ENCODE results near the gene ADGRB2.

ADGRB2 gene, protein sequence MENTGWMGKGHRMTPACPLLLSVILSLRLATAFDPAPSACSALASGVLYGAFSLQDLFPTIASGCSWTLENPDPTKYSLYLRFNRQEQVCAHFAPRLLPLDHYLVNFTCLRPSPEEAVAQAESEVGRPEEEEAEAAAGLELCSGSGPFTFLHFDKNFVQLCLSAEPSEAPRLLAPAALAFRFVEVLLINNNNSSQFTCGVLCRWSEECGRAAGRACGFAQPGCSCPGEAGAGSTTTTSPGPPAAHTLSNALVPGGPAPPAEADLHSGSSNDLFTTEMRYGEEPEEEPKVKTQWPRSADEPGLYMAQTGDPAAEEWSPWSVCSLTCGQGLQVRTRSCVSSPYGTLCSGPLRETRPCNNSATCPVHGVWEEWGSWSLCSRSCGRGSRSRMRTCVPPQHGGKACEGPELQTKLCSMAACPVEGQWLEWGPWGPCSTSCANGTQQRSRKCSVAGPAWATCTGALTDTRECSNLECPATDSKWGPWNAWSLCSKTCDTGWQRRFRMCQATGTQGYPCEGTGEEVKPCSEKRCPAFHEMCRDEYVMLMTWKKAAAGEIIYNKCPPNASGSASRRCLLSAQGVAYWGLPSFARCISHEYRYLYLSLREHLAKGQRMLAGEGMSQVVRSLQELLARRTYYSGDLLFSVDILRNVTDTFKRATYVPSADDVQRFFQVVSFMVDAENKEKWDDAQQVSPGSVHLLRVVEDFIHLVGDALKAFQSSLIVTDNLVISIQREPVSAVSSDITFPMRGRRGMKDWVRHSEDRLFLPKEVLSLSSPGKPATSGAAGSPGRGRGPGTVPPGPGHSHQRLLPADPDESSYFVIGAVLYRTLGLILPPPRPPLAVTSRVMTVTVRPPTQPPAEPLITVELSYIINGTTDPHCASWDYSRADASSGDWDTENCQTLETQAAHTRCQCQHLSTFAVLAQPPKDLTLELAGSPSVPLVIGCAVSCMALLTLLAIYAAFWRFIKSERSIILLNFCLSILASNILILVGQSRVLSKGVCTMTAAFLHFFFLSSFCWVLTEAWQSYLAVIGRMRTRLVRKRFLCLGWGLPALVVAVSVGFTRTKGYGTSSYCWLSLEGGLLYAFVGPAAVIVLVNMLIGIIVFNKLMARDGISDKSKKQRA (N-terminal part only)

DNA sequence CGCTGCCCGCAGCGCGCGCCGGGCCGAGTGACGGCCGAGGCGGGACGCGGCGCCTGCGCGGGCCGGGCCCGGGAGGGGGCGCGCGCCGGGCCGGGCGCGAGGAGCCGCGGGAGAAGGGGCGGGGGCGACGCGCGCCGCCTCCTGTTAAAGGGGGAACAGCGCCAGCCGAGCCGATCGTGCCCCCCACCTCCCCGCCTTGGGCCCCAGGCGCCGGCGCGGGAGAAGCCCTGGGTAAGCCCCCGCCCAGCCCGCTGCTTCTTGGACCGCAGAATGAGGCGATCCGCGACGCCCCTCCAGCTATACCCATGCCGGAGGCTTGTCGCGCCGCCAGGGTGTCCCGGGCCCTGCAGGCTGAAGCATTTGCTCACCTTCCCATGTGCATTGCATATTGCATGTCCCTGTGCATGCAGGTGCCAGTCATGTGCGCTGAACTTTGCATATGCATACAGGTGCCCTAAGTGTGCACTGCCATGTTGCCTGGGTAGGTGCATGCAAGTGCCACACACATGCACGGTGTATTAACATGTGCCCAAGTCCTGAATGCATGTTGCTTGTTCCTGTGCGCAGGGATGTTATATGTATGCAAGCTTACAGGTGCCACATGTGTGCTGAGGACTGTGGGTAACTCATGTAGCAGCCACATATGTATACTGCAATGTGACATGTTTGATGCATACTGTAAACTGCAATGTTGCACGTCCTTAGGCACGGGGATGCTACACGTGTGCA is at the start of gene ADGRB2:
Gene ADGRB2 (minus strand): TSS at position 29 of the 729 bp plus-strand sequence. CDS start 7,119 bp downstream, outside the sequence.
- peak within 1 kb of the TSS; percentile 70 for H3K4me3 ChIP-seq (ENCODE audit: low read depth, low read length)
- TF ChIP-seq, protein P1, sequence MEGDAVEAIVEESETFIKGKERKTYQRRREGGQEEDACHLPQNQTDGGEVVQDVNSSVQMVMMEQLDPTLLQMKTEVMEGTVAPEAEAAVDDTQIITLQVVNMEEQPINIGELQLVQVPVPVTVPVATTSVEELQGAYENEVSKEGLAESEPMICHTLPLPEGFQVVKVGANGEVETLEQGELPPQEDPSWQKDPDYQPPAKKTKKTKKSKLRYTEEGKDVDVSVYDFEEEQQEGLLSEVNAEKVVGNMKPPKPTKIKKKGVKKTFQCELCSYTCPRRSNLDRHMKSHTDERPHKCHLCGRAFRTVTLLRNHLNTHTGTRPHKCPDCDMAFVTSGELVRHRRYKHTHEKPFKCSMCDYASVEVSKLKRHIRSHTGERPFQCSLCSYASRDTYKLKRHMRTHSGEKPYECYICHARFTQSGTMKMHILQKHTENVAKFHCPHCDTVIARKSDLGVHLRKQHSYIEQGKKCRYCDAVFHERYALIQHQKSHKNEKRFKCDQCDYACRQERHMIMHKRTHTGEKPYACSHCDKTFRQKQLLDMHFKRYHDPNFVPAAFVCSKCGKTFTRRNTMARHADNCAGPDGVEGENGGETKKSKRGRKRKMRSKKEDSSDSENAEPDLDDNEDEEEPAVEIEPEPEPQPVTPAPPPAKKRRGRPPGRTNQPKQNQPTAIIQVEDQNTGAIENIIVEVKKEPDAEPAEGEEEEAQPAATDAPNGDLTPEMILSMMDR (IDR thresholded peaks at IDR 0.05; ENCODE audit: insufficient read depth, low read length, missing control alignments) = no peak
- POLR2A ChIA-PET = interaction anchor here (0.7 kb wide), 1 partner anchor 71 kb away, joined by 3 read pairs; no protein-coding TSS in a partner anchor
- DNase-seq (ENCODE audit: low read depth, low spot score) = no peak
- CTCF ChIA-PET = interaction anchor here (0.8 to 3.1 kb wide), 9 partner anchors 10 to 200 kb away, joined by 3 to 21 read pairs (median 6); no protein-coding TSS in a partner anchor

DNA sequence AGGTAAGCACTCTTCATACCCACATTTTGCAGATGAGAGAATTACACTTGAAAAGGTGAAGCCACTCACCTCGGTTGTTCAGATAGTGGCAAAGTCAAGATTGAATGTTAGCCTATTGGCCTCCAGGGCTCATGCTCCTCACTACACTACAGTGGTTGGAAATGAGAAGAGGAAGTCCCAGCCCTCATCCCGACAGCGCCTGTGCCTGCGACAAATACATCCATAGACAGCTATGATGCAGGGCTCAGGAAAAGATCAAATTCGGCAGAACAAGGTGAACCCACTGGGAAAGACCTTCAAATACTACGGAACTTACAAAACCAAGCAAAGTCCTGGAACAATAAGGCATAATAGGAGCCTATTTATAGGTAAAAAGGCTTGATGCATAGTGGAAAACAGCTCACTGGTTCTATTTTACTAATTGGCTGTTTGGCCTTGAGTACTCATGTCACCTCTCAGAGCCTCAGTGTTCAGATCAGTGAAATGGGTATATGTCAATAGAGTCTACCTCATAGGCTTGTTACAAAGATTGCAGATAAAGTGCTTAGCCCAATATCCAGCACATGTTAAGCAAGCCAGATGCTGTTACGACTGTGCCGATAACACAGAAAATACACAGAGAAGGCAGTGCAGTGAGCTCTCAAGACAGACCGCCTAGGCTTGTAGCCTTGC is 48.2 kb upstream of the ADGRB2 start:
- H3K4me3 ChIP-seq (ENCODE audit: low read depth, low read length) = no peak overlapping the region
- POLR2A ChIA-PET = no interaction called here
- CTCF ChIA-PET = interaction anchor here (1.0 to 6.4 kb wide), 3 partner anchors 11 to 151 kb away, joined by 3 to 89 read pairs (median 11); no protein-coding TSS in a partner anchor
- TF ChIP-seq, protein P1 (IDR thresholded peaks at IDR 0.05; ENCODE audit: insufficient read depth, low read length, missing control alignments) = no peak
- no peak for DNase-seq (ENCODE audit: low read depth, low spot score)

DNA sequence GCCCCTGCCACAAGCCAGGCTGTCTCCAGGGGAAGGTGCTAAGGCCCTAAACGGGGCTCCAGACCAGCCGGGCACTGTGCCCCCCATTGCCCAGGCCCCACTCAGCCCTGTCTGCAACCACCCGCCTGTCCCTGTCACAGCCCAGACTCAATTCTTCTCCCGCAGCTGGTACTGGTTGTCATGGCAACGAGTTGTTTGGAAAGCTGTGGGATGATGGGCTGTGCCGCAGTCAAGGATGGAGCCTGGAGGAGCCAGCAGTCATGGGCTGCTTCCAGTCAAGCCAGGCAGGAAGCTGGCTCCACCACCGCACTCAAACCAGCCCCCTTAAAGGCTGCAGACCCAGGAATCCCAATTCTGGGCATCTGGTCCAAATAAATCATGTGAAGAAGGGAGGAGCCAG is 47.5 kb upstream of the ADGRB2 start:
- H3K4me3 ChIP-seq (ENCODE audit: low read depth, low read length) = no peak overlapping the region
- no peak for DNase-seq (ENCODE audit: low read depth, low spot score)
- ChIA-PET POLR2A (no interaction called here), CTCF (interaction anchor here (1.3 to 3.1 kb wide), 4 partner anchors 12 to 152 kb away, joined by 3 to 11 read pairs (median 7); partner anchors contain the start of gene PTP4A2)
- TF ChIP-seq, protein P1 (IDR thresholded peaks at IDR 0.05; ENCODE audit: insufficient read depth, low read length, missing control alignments) = no peak

DNA sequence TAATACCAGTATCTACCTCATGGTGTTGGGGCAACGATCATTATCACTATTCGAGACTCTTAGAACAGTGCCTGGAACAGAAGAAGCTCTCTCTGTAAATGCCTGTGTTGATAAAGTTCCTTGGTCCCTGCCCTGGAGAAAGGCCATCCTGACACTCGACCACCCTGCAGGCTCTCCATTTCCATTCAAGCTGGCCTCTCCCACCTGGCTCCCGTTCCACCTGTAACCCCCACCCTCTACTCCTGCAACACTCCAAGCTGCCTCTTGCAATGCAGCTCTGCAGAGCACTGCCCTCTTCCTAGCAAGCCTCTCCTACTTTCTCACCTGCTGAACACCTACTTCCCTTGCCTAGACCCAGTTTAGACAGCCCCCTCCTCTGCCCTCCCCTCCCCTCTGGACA is 45.6 kb upstream of the ADGRB2 start:
- TF ChIP-seq, protein P1 (IDR thresholded peaks at IDR 0.05; ENCODE audit: insufficient read depth, low read length, missing control alignments) = no peak
- no peak overlapping the region for H3K4me3 ChIP-seq (ENCODE audit: low read depth, low read length)
- no peak for DNase-seq (ENCODE audit: low read depth, low spot score)
- CTCF ChIA-PET = interaction anchor here (0.6 to 3.1 kb wide), 3 partner anchors 10 to 154 kb away, joined by 3 to 11 read pairs (median 9); no protein-coding TSS in a partner anchor
- POLR2A ChIA-PET = no interaction called here

DNA sequence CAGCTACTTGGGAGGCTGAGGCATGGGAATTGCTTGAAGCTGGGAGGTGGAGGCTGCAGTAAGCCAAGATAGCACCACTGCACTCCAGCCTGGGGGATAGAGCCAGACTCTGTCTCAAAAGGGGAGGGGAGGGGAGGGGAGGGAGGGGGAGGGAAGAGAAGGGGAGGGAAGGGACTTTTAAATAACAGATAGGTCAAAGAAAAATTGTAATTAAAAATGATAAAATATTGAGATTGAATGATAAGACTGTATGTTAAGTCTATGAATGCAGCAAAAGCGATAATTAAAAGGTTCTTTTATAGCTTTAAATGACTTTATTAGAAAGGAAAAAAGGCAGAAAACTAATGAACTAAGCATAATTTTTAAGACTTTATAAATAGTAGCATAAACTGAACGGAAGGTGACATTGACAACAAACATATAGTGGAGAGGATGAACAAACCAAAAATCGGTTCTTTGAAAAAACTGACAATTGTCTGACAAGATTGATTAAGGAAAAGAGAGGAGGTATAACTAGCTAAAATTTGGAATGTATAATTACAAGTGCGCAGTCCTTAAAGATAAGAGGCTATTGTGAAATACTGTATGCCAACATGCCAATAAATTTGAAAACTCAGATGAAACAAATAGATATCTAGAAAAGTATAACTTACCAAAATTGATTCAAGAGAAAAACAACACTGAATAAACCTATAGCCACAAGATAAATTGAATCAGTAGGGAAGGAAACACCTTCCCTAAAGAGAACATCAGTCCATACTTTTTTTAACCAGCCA is 43.3 kb upstream of the ADGRB2 start:
- CTCF ChIA-PET = interaction anchor here (1.4 kb wide), 2 partner anchors 9 to 157 kb away, joined by 5 to 8 read pairs; partner anchors contain the start of gene SPOCD1
- POLR2A ChIA-PET = no interaction called here
- no peak for DNase-seq (ENCODE audit: low read depth, low spot score)
- no peak overlapping the region for H3K4me3 ChIP-seq (ENCODE audit: low read depth, low read length)
- TF ChIP-seq, protein P1 (IDR thresholded peaks at IDR 0.05; ENCODE audit: insufficient read depth, low read length, missing control alignments) = no peak
